Bronchial epithelial cell (primary cell): ENCODE measurements around the gene STAT3. TPM values are rescaled to one million over a fixed set of nuclear protein-coding genes. Genes with fewer than 3 reads are reported as not detected.
"Not testable (repeated sequence)": the region's sequence is repeated elsewhere in the genome, so short reads cannot be mapped to it uniquely, and the experiment has no call there.

Source experiments
- DNase-seq: peaks from one replicate; pipeline ENCODE4 v3.0.0-alpha.2; 2010; ENCODE audit warnings: low read depth
- FAIRE-seq: peaks from 2 replicates; lab custom pipeline; 2011; peaks lifted over from hg19 to GRCh38; lab: Jason Lieb, UNC
- H3K27me3 ChIP-seq: 2 replicates; pipeline ENCODE4 v1.5.1; 2011; ENCODE audit warnings: low read length; ENCODE audit not compliant: control insufficient read depth, insufficient read depth
- H3K36me3 ChIP-seq: 2 replicates; pipeline ENCODE4 v1.5.1; 2011; ENCODE audit warnings: low read length; ENCODE audit not compliant: control insufficient read depth, insufficient read depth
- H3K4me3 ChIP-seq: 2 replicates; pipeline ENCODE4 v1.5.1; 2011; ENCODE audit warnings: mild to moderate bottlenecking, low read depth, low read length, control low read depth
- CTCF ChIP-seq: IDR thresholded peaks from 2 replicates; pipeline ENCODE4 v1.5.1; 2011; ENCODE audit warnings: mild to moderate bottlenecking, moderate library complexity, low read length, control low read depth, inconsistent platforms; ENCODE audit not compliant: insufficient read depth, severe bottlenecking
- total RNA-seq: library from RNA; depleted of rRNA; stranded (reverse); fragments of >200 nt; gene quantifications from 2 replicates; pipeline ENCODE4 v1.2.1, GENCODE V29; 2014

STAT3 gene
- total RNA-seq, 1 donor from 2014 or later: 40.0 TPM

GRCh38 chr17:42421507-42422338 is 33.5 kb upstream of the STAT3 start:
- no peak for FAIRE-seq
- H3K36me3 ChIP-seq: peaks cover 1% of the 10 kb centered on the region
- TF ChIP-seq CTCF: no peak
- peak overlapping the region; percentile 94 for H3K4me3 ChIP-seq
- no peaks in the 10 kb centered on the region for H3K27me3 ChIP-seq
- peak; percentile 38 for DNase-seq

- FAIRE-seq (no peak), DNase-seq (no peak)
- H3K4me3 ChIP-seq: peak overlapping the region; percentile 94
- H3K27me3 ChIP-seq: no peaks in the 10 kb centered on the region
- peaks cover 1% of the 10 kb centered on the region for H3K36me3 ChIP-seq
- no peak for TF ChIP-seq CTCF
Measured at GRCh38 chr17:42421136-42421506, 32.9 kb upstream of the STAT3 start.

- H3K27me3 ChIP-seq, FAIRE-seq, H3K4me3 ChIP-seq, H3K36me3 ChIP-seq, DNase-seq: not testable (repeated sequence)
Measured at GRCh38 chr17:42417981-42418380, 29.7 kb upstream of the STAT3 start.

- no peak for FAIRE-seq
- H3K27me3 ChIP-seq: no peaks in the 10 kb centered on the region
- peak; percentile 49 for DNase-seq
- no peak for TF ChIP-seq CTCF
- no peak overlapping the region for H3K4me3 ChIP-seq
- peaks cover 3% of the 10 kb centered on the region for H3K36me3 ChIP-seq
Measured at GRCh38 chr17:42414704-42415409, 26.6 kb upstream of the STAT3 start.

- H3K4me3 ChIP-seq: no peak overlapping the region
- peaks cover 2% of the 10 kb centered on the region for H3K36me3 ChIP-seq
- DNase-seq (no peak), FAIRE-seq (no peak)
- TF ChIP-seq CTCF: no peak
- H3K27me3 ChIP-seq: no peaks in the 10 kb centered on the region
Measured at GRCh38 chr17:42413464-42414040, 25.3 kb upstream of the STAT3 start.

- no peak overlapping the region for H3K4me3 ChIP-seq
- no peak for FAIRE-seq
- no peaks in the 10 kb centered on the region for H3K27me3 ChIP-seq
- peaks cover 2% of the 10 kb centered on the region for H3K36me3 ChIP-seq
- no peak for DNase-seq
- TF ChIP-seq CTCF: no peak
Measured at GRCh38 chr17:42411905-42412679, 23.9 kb upstream of the STAT3 start.
